ENCODE results near the gene KIF4B. TPM values are rescaled to one million over a fixed set of nuclear protein-coding genes. Genes with fewer than 3 reads are reported as not detected.

KIF4B gene
- total and polyA plus RNA-seq, 2 of the 13 experiments (the other 11 are each of a cell fraction or from before 2014, with no cell fraction given) = 0.04 TPM; not detected in 1

- H3K9ac ChIP-seq (ENCODE audit: insufficient read depth, low read depth, low read length) = no peak overlapping the region
- intact Hi-C loops (cut with micrococcal nuclease; ENCODE audit: unreplicated experiment) = no loop called here
- H3K4me2 ChIP-seq (ENCODE audit: low read depth, low read length) = no peak overlapping the region
- H3K36me3 ChIP-seq (replicated peaks in 1 of 2; ENCODE audit: control insufficient read depth in 1 of 2, insufficient read depth in 2 of 2, low read length in 2 of 2) = peaks cover 0 to 18% of the 10 kb centered on the region in 2 experiments; a peak in 4 of 5 replicates
- no peak overlapping the region for H3K4me3 ChIP-seq (replicated peaks in 1 of 3; ENCODE audit: insufficient read depth in 1 of 3, low read depth in 2 of 3, low read length in 3 of 3)
- H4K20me1 ChIP-seq (ENCODE audit: insufficient read depth, low read length) = no peaks in the 10 kb centered on the region
- no peaks in the 10 kb centered on the region for H3K27me3 ChIP-seq (ENCODE audit: control insufficient read depth in 1 of 2, insufficient read depth in 2 of 2, low read length in 2 of 2)
- ATAC-seq (peak; percentile 99), DNase-seq (ENCODE audit: low spot score) (peak; percentile 81), FAIRE-seq (peak; percentile 82)
- no TSS peak for BruUV-seq (replicated peaks)
- CTCF ChIA-PET (ENCODE audit: low intra/inter-chr PET ratio, low total read pairs) = interaction anchor here (1.0 kb wide), 1 partner anchor 57 kb away, joined by 4 read pairs; no protein-coding TSS in a partner anchor
- no peak overlapping the region for H2AFZ ChIP-seq (ENCODE audit: low read length)
- POLR2A ChIA-PET = no interaction called here
- H3K27ac ChIP-seq (ENCODE audit: extremely low read length, insufficient read depth, low read length) = peak overlapping the region; percentile 23
- in situ Hi-C loops (cut with HindIII; ENCODE audit: extremely low pct_ligation_motif_present, low pct_unique_long_range_greater_than_20kb) = loop anchor here (10.0 kb wide), 1 partner anchor 54 kb away; no protein-coding TSS in a partner anchor
- no peaks in the 10 kb centered on the region for H3K9me3 ChIP-seq (ENCODE audit: low read length)
- H3K79me2 ChIP-seq (ENCODE audit: insufficient read depth, low read length) = no peaks in the 10 kb centered on the region
- H3K4me1 ChIP-seq (ENCODE audit: insufficient read depth, low read length) = peaks cover 19% of the 10 kb centered on the region
- TF ChIP-seq PITX1 (CRISPR knock-in tag; IDR thresholded peaks at IDR 0.05) (0 out of 2 replicates have a peak, but pooled peaks have one; percentile 16), FOXP4 (CRISPR knock-in tag; IDR thresholded peaks at IDR 0.05) (0 out of 2 replicates have a peak, but pooled peaks have one; percentile 14), ZNF670 (CRISPR knock-in tag; IDR thresholded peaks at IDR 0.05; ENCODE audit: borderline replicate concordance) (no peak), HMG20A (CRISPR knock-in tag; IDR thresholded peaks at IDR 0.05; ENCODE audit: borderline replicate concordance) (peak; percentile 20; the same call in 1 of the 2 replicates), TBL1XR1 (IDR thresholded peaks at IDR 0.05; ENCODE audit: borderline replicate concordance, low read length, partially characterized antibody) (no peak), FOXA3 (CRISPR knock-in tag; IDR thresholded peaks at IDR 0.05) (peak; percentile 76), XRCC5 (optimal IDR thresholded peaks at IDR 0.05; ENCODE audit: low read length) (peak; percentile 61), ZNF24 (IDR thresholded peaks at IDR 0.05) (no peak), JUN (CRISPR knock-in tag; IDR thresholded peaks at IDR 0.05) (peak; percentile 51; the same call in 1 of the 2 replicates), YEATS2 (CRISPR knock-in tag; IDR thresholded peaks at IDR 0.05; ENCODE audit: borderline replicate concordance) (peak; percentile 35; the same call in 1 of the 2 replicates), HNF4G (IDR thresholded peaks at IDR 0.05; ENCODE audit: borderline replicate concordance, low read depth, low read length) (peak; percentile 45; the same call in 1 of the 2 replicates), HNF4G (CRISPR knock-in tag; IDR thresholded peaks at IDR 0.05; ENCODE audit: borderline replicate concordance, low read depth) (no peak), RARA (CRISPR knock-in tag; IDR thresholded peaks at IDR 0.05) (peak; percentile 37; the same call in 1 of the 2 replicates), ZFP36L1 (CRISPR knock-in tag; IDR thresholded peaks at IDR 0.05) (no peak)
- TF ChIP-seq, protein P1, sequence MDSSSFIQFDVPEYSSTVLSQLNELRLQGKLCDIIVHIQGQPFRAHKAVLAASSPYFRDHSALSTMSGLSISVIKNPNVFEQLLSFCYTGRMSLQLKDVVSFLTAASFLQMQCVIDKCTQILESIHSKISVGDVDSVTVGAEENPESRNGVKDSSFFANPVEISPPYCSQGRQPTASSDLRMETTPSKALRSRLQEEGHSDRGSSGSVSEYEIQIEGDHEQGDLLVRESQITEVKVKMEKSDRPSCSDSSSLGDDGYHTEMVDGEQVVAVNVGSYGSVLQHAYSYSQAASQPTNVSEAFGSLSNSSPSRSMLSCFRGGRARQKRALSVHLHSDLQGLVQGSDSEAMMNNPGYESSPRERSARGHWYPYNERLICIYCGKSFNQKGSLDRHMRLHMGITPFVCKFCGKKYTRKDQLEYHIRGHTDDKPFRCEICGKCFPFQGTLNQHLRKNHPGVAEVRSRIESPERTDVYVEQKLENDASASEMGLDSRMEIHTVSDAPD (CRISPR knock-in tag; IDR thresholded peaks at IDR 0.05) = 0 out of 2 replicates have a peak, but pooled peaks have one; percentile 36
- TF ChIP-seq, protein P2, sequence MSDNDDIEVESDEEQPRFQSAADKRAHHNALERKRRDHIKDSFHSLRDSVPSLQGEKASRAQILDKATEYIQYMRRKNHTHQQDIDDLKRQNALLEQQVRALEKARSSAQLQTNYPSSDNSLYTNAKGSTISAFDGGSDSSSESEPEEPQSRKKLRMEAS (IDR thresholded peaks at IDR 0.05) = peak; percentile 87
- TF ChIP-seq, protein P3, sequence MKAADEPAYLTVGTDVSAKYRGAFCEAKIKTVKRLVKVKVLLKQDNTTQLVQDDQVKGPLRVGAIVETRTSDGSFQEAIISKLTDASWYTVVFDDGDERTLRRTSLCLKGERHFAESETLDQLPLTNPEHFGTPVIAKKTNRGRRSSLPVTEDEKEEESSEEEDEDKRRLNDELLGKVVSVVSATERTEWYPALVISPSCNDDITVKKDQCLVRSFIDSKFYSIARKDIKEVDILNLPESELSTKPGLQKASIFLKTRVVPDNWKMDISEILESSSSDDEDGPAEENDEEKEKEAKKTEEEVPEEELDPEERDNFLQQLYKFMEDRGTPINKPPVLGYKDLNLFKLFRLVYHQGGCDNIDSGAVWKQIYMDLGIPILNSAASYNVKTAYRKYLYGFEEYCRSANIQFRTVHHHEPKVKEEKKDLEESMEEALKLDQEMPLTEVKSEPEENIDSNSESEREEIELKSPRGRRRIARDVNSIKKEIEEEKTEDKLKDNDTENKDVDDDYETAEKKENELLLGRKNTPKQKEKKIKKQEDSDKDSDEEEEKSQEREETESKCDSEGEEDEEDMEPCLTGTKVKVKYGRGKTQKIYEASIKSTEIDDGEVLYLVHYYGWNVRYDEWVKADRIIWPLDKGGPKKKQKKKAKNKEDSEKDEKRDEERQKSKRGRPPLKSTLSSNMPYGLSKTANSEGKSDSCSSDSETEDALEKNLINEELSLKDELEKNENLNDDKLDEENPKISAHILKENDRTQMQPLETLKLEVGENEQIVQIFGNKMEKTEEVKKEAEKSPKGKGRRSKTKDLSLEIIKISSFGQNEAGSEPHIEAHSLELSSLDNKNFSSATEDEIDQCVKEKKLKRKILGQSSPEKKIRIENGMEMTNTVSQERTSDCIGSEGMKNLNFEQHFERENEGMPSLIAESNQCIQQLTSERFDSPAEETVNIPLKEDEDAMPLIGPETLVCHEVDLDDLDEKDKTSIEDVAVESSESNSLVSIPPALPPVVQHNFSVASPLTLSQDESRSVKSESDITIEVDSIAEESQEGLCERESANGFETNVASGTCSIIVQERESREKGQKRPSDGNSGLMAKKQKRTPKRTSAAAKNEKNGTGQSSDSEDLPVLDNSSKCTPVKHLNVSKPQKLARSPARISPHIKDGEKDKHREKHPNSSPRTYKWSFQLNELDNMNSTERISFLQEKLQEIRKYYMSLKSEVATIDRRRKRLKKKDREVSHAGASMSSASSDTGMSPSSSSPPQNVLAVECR (CRISPR knock-in tag; IDR thresholded peaks at IDR 0.05; ENCODE audit: borderline replicate concordance) = peak; percentile 29; the same call in 1 of the 2 replicates
Measured at GRCh38 chr5:154970759-154971158, 42.8 kb upstream of the KIF4B start.

All from HepG2 (cell line).